DND-41 (cell line): ENCODE data around the gene ARHGAP8.

ENCODE experiments used
- ATAC-seq: fragments of 200-7000 bp; cut with Tn5 transposase; 3 replicates; pipeline ENCODE4 v1.9.1; 2021; ENCODE audit warnings: low read depth; ENCODE audit not compliant: insufficient read depth
- DNase-seq: peaks from one replicate; pipeline ENCODE4 v3.0.0-alpha.2; 2020
- H2AFZ ChIP-seq: 2 replicates; pipeline ENCODE4 v1.6.0; 2012; ENCODE audit warnings: low read depth, low read length
- H3K27ac ChIP-seq: 2 replicates; pipeline ENCODE4 v1.5.1; 2012; ENCODE audit warnings: low read length, inconsistent platforms
- H3K27me3 ChIP-seq: fragments of 200-600 bp; sonication (generic); 2 replicates; pipeline ENCODE4 v1.6.0; 2012; ENCODE audit warnings: low read length, mild to moderate bottlenecking, inconsistent platforms; ENCODE audit not compliant: insufficient read depth, poor library complexity
- H3K36me3 ChIP-seq: 2 replicates; pipeline ENCODE4 v1.5.1; 2012; ENCODE audit warnings: low read length, inconsistent platforms; ENCODE audit not compliant: insufficient read depth
- H3K4me1 ChIP-seq: 2 replicates; pipeline ENCODE4 v1.5.1; 2012; ENCODE audit warnings: mild to moderate bottlenecking, low read length; ENCODE audit not compliant: insufficient read depth
- H3K4me2 ChIP-seq: 2 replicates; pipeline ENCODE4 v1.6.0; 2012; ENCODE audit warnings: mild to moderate bottlenecking, moderate library complexity, low read length, inconsistent platforms; ENCODE audit not compliant: insufficient read depth
- H3K4me3 ChIP-seq, 2 experiments: fragments of 200-600 bp in 1 of 2; shearing (Covaris generic) in 1 of 2; 2 replicates each; pipeline ENCODE4 v1.5.1; 2012 to 2016; ENCODE audit warnings: inconsistent platforms in 2 of 2, low read length in 2 of 2, mild to moderate bottlenecking in 2 of 2, low read depth in 1 of 2, moderate library complexity in 1 of 2
- H3K79me2 ChIP-seq: 2 replicates; pipeline ENCODE4 v1.6.0; 2012; ENCODE audit warnings: low read length, inconsistent platforms; ENCODE audit not compliant: insufficient read depth
- H3K9ac ChIP-seq: 2 replicates; pipeline ENCODE4 v1.6.0; 2012; ENCODE audit warnings: low read depth, mild to moderate bottlenecking, inconsistent platforms, low read length, moderate library complexity
- H3K9me3 ChIP-seq: 2 replicates; pipeline ENCODE4 v1.5.1; 2012; ENCODE audit warnings: low read length, moderate library complexity, mild to moderate bottlenecking, inconsistent platforms; ENCODE audit not compliant: insufficient read depth, severe bottlenecking
- H4K20me1 ChIP-seq: 2 replicates; pipeline ENCODE4 v1.6.0; 2012; ENCODE audit warnings: low read length; ENCODE audit not compliant: insufficient read depth
- CTCF ChIP-seq: IDR thresholded peaks from 2 replicates; pipeline ENCODE4 v1.5.1; 2012; ENCODE audit warnings: borderline replicate concordance, low read length, moderate library complexity, mild to moderate bottlenecking; ENCODE audit not compliant: poor library complexity, severe bottlenecking; ENCODE audit errors: extremely low read depth
- EZH2 ChIP-seq: IDR thresholded peaks from 3 replicates; pipeline ENCODE4 v1.6.1; 2012; ENCODE audit warnings: borderline replicate concordance, low read depth, mild to moderate bottlenecking, moderate library complexity, low read length, inconsistent platforms; ENCODE audit not compliant: severe bottlenecking

ARHGAP8 gene

GRCh38 chr22:44861245-44861644 lies 108.9 kb downstream of the ARHGAP8 start:
- no peak for TF ChIP-seq EZH2
- no peak for TF ChIP-seq CTCF
- DNase-seq = no peak

GRCh38 chr22:44862281-44862680 lies 109.9 kb downstream of the ARHGAP8 start:
- Histone ChIP-seq H3K4me3 (no peak overlapping the region), H3K79me2 (no peaks in the 10 kb centered on the region), H3K4me1 (no peaks in the 10 kb centered on the region), H4K20me1 (no peaks in the 10 kb centered on the region), H3K4me2 (no peak overlapping the region), H2AFZ (no peak overlapping the region), H3K36me3 (no peaks in the 10 kb centered on the region), H3K9me3 (no peaks in the 10 kb centered on the region), H3K27ac (no peak overlapping the region), H3K9ac (no peak overlapping the region), H3K27me3 (no peaks in the 10 kb centered on the region)
- TF ChIP-seq CTCF (no peak), EZH2 (no peak)
- no peak for DNase-seq
- ATAC-seq = no peak

More at GRCh38 chr22:44861245-44861644, 108.9 kb downstream of the ARHGAP8 start:
- no peaks in the 10 kb centered on the region for H4K20me1 ChIP-seq
- no peaks in the 10 kb centered on the region for H3K4me1 ChIP-seq
- H3K27ac ChIP-seq = no peak overlapping the region
- no peak for ATAC-seq
- H3K9ac ChIP-seq = no peak overlapping the region
- H3K4me3 ChIP-seq = no peak overlapping the region
- no peaks in the 10 kb centered on the region for H3K9me3 ChIP-seq
- no peaks in the 10 kb centered on the region for H3K27me3 ChIP-seq
- no peak overlapping the region for H2AFZ ChIP-seq
- no peaks in the 10 kb centered on the region for H3K36me3 ChIP-seq
- H3K4me2 ChIP-seq = no peak overlapping the region
- no peaks in the 10 kb centered on the region for H3K79me2 ChIP-seq

- H2AFZ ChIP-seq = no peak overlapping the region
- no peaks in the 10 kb centered on the region for H3K79me2 ChIP-seq
- H3K36me3 ChIP-seq = 0 out of 2 replicates have a peak, but pooled peaks cover 4% of the 10 kb centered on the region
- no peaks in the 10 kb centered on the region for H3K4me1 ChIP-seq
- no peaks in the 10 kb centered on the region for H4K20me1 ChIP-seq
- no peak overlapping the region for H3K9ac ChIP-seq
- DNase-seq = peak; percentile 13
- H3K27ac ChIP-seq = no peak overlapping the region
- no peaks in the 10 kb centered on the region for H3K27me3 ChIP-seq
- no peak overlapping the region for H3K4me2 ChIP-seq
- TF ChIP-seq EZH2 (no peak), CTCF (no peak)
- no peaks in the 10 kb centered on the region for H3K9me3 ChIP-seq
- ATAC-seq = peak; percentile 57; the same call in 2 of the 3 replicates
- no peak overlapping the region for H3K4me3 ChIP-seq
Observed at GRCh38 chr22:44862981-44863860, 110.8 kb downstream of the ARHGAP8 start.
